GM19239 (cell line): ENCODE results near the gene PI4KA.
"Not testable (repeated sequence)": the region's sequence is repeated elsewhere in the genome, so short reads cannot be mapped to it uniquely, and the experiment has no call there.

Experiments used
- DNase-seq: peaks from one replicate; pipeline ENCODE4 v3.0.0; 2011; ENCODE audit warnings: low spot score; ENCODE audit not compliant: insufficient read length
- FAIRE-seq: peaks from 2 replicates; lab custom pipeline; 2011; peaks lifted over from hg19 to GRCh38; lab: Jason Lieb, UNC

PI4KA gene

GRCh38 chr22:20853236-20853660 is 5.4 kb downstream of the PI4KA start:
- DNase-seq = no peak
- FAIRE-seq = peak; percentile 45

- DNase-seq (no peak), FAIRE-seq (no peak)
These were observed 6.1 kb downstream of the PI4KA start for GRCh38 chr22:20852503-20852902.

- no peak for FAIRE-seq
These were observed 6.5 kb downstream of the PI4KA start for GRCh38 chr22:20852076-20852475.

GRCh38 chr22:20847318-20847822 is 11.2 kb downstream of the PI4KA start:
- no peak for DNase-seq
- FAIRE-seq = no peak

More at GRCh38 chr22:20852076-20852475, 6.5 kb downstream of the PI4KA start:
- no peak for DNase-seq

- no peak for DNase-seq
- FAIRE-seq = no peak
These were observed 14.3 kb downstream of the PI4KA start for GRCh38 chr22:20844055-20845037.

GRCh38 chr22:20843501-20843900 is 15.1 kb downstream of the PI4KA start:
- no peak for DNase-seq

GRCh38 chr22:20840646-20841371 is 17.8 kb downstream of the PI4KA start:
- no peak for FAIRE-seq
- DNase-seq = no peak

More at GRCh38 chr22:20843501-20843900, 15.1 kb downstream of the PI4KA start:
- no peak for FAIRE-seq

GRCh38 chr22:20839837-20840645 is 18.6 kb downstream of the PI4KA start:
- FAIRE-seq (no peak), DNase-seq (no peak)

- FAIRE-seq, DNase-seq: not testable (repeated sequence)
These were observed 19.3 kb downstream of the PI4KA start for GRCh38 chr22:20839354-20839753.

- FAIRE-seq = no peak
- no peak for DNase-seq
These were observed 21.4 kb downstream of the PI4KA start for GRCh38 chr22:20836987-20837823.

GRCh38 chr22:20834725-20835124 is 23.9 kb downstream of the PI4KA start:
- FAIRE-seq = no peak

GRCh38 chr22:20834206-20834605 is 24.4 kb downstream of the PI4KA start:
- FAIRE-seq = no peak

More at GRCh38 chr22:20834725-20835124, 23.9 kb downstream of the PI4KA start:
- DNase-seq = no peak

GRCh38 chr22:20833225-20833665 is 25.4 kb downstream of the PI4KA start:
- no peak for DNase-seq
- FAIRE-seq = no peak

More at GRCh38 chr22:20834206-20834605, 24.4 kb downstream of the PI4KA start:
- DNase-seq = no peak

- DNase-seq (no peak), FAIRE-seq (no peak)
These were observed 29.0 kb downstream of the PI4KA start for GRCh38 chr22:20829491-20830134.

GRCh38 chr22:20826373-20827152 is 32.0 kb downstream of the PI4KA start:
- FAIRE-seq, DNase-seq: not testable (repeated sequence)

GRCh38 chr22:20825624-20826023 is 33.0 kb downstream of the PI4KA start:
- FAIRE-seq (no peak), DNase-seq (no peak)

- DNase-seq, FAIRE-seq: not testable (repeated sequence)
These were observed 33.4 kb downstream of the PI4KA start for GRCh38 chr22:20825216-20825615.

GRCh38 chr22:20823264-20823663 is 35.3 kb downstream of the PI4KA start:
- no peak for DNase-seq
- FAIRE-seq = no peak
